Pancreas (tissue), 10 donors: ENCODE data around the gene ADAMTS2. TPM values are rescaled to one million over a fixed set of nuclear protein-coding genes. Genes with fewer than 3 reads are reported as not detected.

Source experiments
- ATAC-seq, 4 donors: fragments of 200-7000 bp; cut with Tn5 transposase; one replicate each; pipeline versions ENCODE4 v1.8.0 to v1.9.1; 2020; ENCODE audit warnings: mild to moderate bottlenecking in 4 of 4, moderate library complexity in 4 of 4
- DNase-seq, 6 donors: peaks; one replicate each; pipeline ENCODE4 v3.0.0-alpha.2; 2020
- FAIRE-seq: peaks from 2 replicates; lab custom pipeline; 2012; peaks lifted over from hg19 to GRCh38; lab: Jason Lieb, UNC
- H3K27ac ChIP-seq, 4 donors: fragments of 200-600 bp; sonication (generic); 1 replicate in 3 of 4; 2 replicates in 1 of 4; pipeline versions ENCODE4 v1.5.0 to v1.8.0; 2020
- H3K27me3 ChIP-seq, 4 donors: fragments of 200-600 bp; one replicate each; pipeline ENCODE4 v1.8.0; 2021
- H3K36me3 ChIP-seq, 3 donors: fragments of 200-600 bp; sonication (generic) in 1 of 3; one replicate each; pipeline versions ENCODE4 v1.5.0 to v1.8.0; 2020 to 2021
- H3K4me1 ChIP-seq, 3 donors: fragments of 200-600 bp; one replicate each; pipeline ENCODE4 v1.8.0; 2021
- H3K4me3 ChIP-seq, 4 donors: fragments of 200-600 bp; sonication (generic) in 2 of 4; one replicate each; pipeline versions ENCODE4 v1.5.0 to v1.8.0; 2020 to 2021
- H3K9me3 ChIP-seq, 4 donors: fragments of 200-600 bp; one replicate each; pipeline ENCODE4 v1.8.0; 2021
- WGBS, 2 donors: extraction: QIAGEN DNeasy Blood & Tissue Kit; methylation state at CpG; one replicate each; pipeline ENCODE4 v1.1.7; 2013; 5-methylcytosine and 5-hydroxymethylcytosine counted together
- intact Hi-C, 3 donors: fragments of 100-400 bp; cut with DNase I; formaldehyde crosslinking; loops; one replicate each; pipeline versions ENCODE4 v1.11.1 to v1.14.2; 2022
- polyA plus RNA-seq, 2 donors: library from polyadenylated mRNA; stranded (reverse); fragments of 200-250 nt; gene quantifications; one replicate each; pipeline ENCODE4 v1.2.3, GENCODE V29; 2013
- total RNA-seq, 6 donors: library from RNA; stranded (reverse); fragmentation: NEBNext Ultra II Directional in 4 of 6; extraction: Animal tissue kit (Norgen Biotek cat#: 25700) in 4 of 6; gene quantifications; one replicate each; pipeline versions ENCODE4 v1.2.1 to v1.2.4, GENCODE V29; 2021 to 2023
- TF ChIP-seq, protein P1 (sequence below), 4 donors: fragments of 200-600 bp; sonication (generic) in 3 of 4; IDR thresholded peaks; one replicate each; pipeline versions ENCODE4 v1.5.0 to v1.8.0; 2021; ENCODE audit warnings: antibody characterized with exemption in 4 of 4
- donor health status: healthy with polysubstance abuse.
- donor health status: DM: no; HTN: no; CAD: no; lungs with moderate emphysema.
- donor health status: DM: no; HTN: no; CAD: no.
- donor health status: control.
- donor health status: control.
- donor health status: Bipolar disorder and iron deficiency.
- donor health status: DM: yes; HTN: yes; CAD: no.
- donor health status: DM: no; HTN: no; CAD: no.
- donor health status: DM: no; HTN: no; CAD: no.
- donor health status: DM: yes; HTN: yes; CAD: no.

ADAMTS2 gene
- total and polyA plus RNA-seq, 8 donors, result 1.3 to 18.5 (median 5.8) TPM

DNA sequence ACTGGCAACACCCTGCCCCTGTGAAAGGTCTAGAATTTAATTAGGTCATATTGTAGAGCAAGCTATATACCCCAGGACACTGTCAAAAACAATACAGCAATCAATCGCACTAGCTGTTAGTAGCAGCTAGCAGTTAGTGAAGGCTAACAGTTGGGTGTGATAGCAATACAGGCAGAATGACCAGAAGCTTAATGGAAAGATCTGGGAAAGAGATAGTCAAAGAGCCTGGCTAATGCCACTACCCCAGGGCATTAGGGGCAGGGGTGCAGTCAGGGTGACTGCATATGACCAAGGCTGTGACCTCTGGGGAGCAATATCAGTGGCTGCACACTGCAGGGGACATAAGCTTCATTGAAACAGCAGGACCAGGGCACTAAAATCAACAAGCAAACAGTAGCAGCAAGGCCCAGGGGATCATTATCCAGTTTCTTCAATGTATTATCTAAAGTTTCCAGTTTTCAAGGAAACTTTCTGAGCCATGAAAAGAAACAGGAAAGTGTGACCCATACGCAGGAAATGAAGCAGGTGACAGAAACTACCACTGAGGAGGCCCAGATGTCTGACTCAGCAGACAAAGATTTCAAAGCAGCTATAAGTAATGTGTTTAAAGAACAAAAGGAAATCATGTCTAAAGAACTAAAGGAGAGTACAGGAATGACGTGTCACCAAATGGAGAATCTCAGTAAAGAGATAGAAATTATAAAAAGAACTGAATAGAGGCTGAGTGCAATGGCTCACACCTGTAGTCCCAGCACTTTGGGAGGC is 202.6 kb downstream of the ADAMTS2 start:
- H3K36me3 ChIP-seq, result no peaks in the 10 kb centered on the region
- H3K4me1 ChIP-seq, result no peaks in the 10 kb centered on the region
- DNase-seq (peak in 1 of 6 donors; percentile 3), FAIRE-seq (no peak), ATAC-seq (no peak)
- intact Hi-C loops, result no loop called here
- no peaks in the 10 kb centered on the region for H3K27me3 ChIP-seq
- TF ChIP-seq, protein P1, sequence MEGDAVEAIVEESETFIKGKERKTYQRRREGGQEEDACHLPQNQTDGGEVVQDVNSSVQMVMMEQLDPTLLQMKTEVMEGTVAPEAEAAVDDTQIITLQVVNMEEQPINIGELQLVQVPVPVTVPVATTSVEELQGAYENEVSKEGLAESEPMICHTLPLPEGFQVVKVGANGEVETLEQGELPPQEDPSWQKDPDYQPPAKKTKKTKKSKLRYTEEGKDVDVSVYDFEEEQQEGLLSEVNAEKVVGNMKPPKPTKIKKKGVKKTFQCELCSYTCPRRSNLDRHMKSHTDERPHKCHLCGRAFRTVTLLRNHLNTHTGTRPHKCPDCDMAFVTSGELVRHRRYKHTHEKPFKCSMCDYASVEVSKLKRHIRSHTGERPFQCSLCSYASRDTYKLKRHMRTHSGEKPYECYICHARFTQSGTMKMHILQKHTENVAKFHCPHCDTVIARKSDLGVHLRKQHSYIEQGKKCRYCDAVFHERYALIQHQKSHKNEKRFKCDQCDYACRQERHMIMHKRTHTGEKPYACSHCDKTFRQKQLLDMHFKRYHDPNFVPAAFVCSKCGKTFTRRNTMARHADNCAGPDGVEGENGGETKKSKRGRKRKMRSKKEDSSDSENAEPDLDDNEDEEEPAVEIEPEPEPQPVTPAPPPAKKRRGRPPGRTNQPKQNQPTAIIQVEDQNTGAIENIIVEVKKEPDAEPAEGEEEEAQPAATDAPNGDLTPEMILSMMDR (IDR thresholded peaks at IDR 0.05), result no peak
- H3K9me3 ChIP-seq, result no peaks in the 10 kb centered on the region
- H3K4me3 ChIP-seq, result no peak overlapping the region
- no peak overlapping the region for H3K27ac ChIP-seq
- WGBS, 2 donors, result 72 to 77% methylated on average over 3 of the region's 3 CpGs

DNA sequence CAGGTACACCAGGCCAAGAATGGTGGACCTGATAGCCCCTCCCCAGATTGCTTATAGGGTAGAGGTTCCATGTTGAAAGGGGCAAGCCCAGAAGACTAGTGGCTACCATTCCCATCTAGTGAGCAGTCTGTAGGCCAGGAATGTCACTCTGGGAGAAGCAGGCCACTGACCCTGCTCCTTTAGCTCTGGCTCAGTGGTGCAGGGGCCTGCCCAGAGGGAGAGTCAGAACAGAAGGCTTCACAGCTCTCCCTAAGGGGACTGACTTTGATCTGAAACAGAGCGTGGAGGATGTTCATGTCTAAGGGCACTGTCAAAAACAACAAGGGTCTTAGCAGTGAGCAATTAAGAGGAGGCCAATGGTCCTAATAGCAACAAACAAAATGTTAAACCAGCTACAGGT is 203.4 kb downstream of the ADAMTS2 start:
- TF ChIP-seq, protein P1 (IDR thresholded peaks at IDR 0.05), result no peak
- FAIRE-seq (no peak), DNase-seq (no peak), ATAC-seq (no peak)
- WGBS, 2 donors, result 0 to 86% methylated on average over 1 of the region's 1 CpG
- H3K9me3 ChIP-seq, result no peaks in the 10 kb centered on the region
- H3K4me1 ChIP-seq, result no peaks in the 10 kb centered on the region
- no peaks in the 10 kb centered on the region for H3K27me3 ChIP-seq
- no peak overlapping the region for H3K4me3 ChIP-seq
- H3K27ac ChIP-seq, result no peak overlapping the region
- intact Hi-C loops, result no loop called here
- no peaks in the 10 kb centered on the region for H3K36me3 ChIP-seq

DNA sequence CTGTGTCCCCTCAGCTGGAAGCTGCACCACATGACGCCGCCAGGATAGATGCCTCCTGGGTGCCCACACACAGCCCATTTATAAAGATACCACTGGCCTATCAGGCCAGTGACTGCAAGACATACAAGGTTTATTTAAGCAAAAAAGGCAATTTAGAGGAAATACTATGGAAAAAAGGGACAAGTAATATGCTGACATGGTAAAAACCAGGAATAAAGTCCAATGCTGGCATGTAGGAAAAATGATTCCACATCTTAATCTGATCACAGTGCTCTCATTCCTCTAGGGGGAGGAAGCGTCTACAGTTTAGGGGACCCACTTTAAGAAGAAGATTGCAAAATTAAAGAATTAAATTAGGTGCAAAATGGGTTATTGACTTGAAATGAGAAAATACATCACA is 205.0 kb downstream of the ADAMTS2 start:
- no peaks in the 10 kb centered on the region for H3K9me3 ChIP-seq
- intact Hi-C loops, result no loop called here
- no peak overlapping the region for H3K4me3 ChIP-seq
- ATAC-seq (no peak), DNase-seq (no peak), FAIRE-seq (no peak)
- H3K4me1 ChIP-seq, result no peaks in the 10 kb centered on the region
- no peaks in the 10 kb centered on the region for H3K36me3 ChIP-seq
- TF ChIP-seq, protein P1 (IDR thresholded peaks at IDR 0.05), result no peak
- 71 to 82% methylated on average over 3 of the region's 3 CpGs for WGBS, 2 donors
- no peaks in the 10 kb centered on the region for H3K27me3 ChIP-seq
- no peak overlapping the region for H3K27ac ChIP-seq

DNA sequence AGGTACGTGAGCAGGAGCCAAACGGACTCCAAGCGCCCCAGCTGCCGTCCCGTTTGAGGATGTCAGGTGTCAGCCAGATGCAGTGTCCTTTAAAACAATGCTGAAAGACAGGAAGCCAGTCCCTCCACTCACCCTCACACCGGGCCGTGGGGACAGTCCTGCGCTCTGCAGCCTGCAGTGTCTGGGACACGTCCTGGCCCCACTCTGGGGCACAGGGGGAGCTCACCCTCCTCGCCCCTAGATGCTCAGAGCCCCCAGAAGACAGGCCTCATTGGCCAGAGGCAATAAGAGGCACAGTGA is 205.4 kb downstream of the ADAMTS2 start:
- H3K36me3 ChIP-seq, result no peaks in the 10 kb centered on the region
- intact Hi-C loops, result no loop called here
- no peaks in the 10 kb centered on the region for H3K9me3 ChIP-seq
- DNase-seq (peak in 1 of 6 donors; percentile 26), FAIRE-seq (no peak), ATAC-seq (no peak)
- no peak overlapping the region for H3K27ac ChIP-seq
- TF ChIP-seq, protein P1 (IDR thresholded peaks at IDR 0.05), result no peak
- H3K27me3 ChIP-seq, result no peaks in the 10 kb centered on the region
- no peaks in the 10 kb centered on the region for H3K4me1 ChIP-seq
- WGBS, 2 donors, result 41 to 45% methylated on average over 10 of the region's 10 CpGs
- no peak overlapping the region for H3K4me3 ChIP-seq
